Measurements from ENCODE around the gene SENP5.

SENP5 gene

DNA sequence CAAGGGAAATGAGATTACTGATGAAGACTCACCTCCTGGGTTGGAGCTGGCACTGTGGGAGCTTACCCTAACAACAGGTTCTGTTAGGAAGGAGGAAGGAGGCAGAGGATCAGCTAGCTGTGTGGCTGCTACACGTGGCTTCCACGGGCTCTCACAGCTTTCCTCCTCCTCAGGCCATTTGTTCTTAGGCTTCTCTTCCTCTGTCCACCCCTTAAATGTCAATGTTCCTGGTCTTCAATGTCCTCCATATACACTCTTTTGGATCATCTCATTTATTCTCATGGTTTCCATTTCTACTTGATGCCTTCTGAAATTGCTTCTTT, 95.9 kb downstream of the SENP5 start:
- TF ChIP-seq ZNF274 (IDR thresholded peaks at IDR 0.05; ENCODE audit: low read depth, low read length): no peak
- no peak overlapping the region for H3K4me3 ChIP-seq (ENCODE audit: low read length)

DNA sequence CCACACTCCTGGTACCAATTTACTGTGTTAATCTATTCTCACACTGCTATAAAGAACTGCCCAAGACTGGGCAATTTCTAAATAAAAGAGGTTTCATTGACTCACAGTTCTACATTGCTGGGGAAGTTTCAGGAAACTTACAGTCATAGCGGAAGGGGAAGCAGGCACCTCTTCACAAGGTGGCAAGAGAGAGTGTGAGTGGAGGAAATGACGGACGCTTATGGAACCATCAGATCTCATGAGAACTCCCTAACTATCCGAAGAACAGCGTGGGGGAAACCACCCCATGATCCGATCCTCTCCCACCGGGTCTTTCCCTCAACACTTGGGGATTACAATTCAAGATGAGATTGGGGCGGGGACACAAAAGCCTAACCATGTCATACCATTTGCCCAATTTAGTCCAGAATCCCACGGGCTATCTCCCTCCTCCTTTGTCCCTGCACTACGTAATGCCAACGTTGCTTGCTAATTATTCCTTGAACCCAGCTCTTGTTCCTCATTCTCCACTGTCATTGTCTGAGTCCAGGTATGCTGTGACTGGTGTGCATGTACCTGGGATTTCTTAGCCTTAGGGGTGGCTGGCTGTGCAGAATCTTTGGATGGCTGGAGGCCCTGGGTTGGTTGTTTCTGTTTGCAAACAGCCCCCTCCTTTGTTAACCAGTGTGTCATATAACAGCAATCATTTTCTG, 97.5 kb downstream of the SENP5 start:
- H3K4me3 ChIP-seq (ENCODE audit: low read length): no peak overlapping the region
- no peak for TF ChIP-seq ZNF274 (IDR thresholded peaks at IDR 0.05; ENCODE audit: low read depth, low read length)

DNA sequence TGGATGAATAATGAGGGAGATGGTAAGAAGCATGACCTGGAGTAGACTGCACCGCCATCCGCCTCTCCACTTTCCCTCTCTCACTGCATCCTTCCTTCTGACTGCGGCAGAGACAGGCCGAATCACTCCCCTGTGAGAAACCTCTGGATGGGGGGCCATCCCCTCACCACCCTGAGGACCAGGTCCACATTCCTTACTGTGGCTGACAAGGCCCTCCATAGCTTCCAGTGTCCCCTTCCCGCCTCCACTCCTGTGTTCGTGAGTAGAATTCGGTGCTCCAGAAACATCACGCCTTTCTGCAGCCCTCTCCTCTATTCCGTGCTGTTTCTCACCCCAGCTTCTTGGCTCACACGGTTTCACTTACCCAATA, 98.1 kb downstream of the SENP5 start:
- TF ChIP-seq ZNF274 (IDR thresholded peaks at IDR 0.05; ENCODE audit: low read depth, low read length): no peak
- H3K4me3 ChIP-seq (ENCODE audit: low read length): no peak overlapping the region

DNA sequence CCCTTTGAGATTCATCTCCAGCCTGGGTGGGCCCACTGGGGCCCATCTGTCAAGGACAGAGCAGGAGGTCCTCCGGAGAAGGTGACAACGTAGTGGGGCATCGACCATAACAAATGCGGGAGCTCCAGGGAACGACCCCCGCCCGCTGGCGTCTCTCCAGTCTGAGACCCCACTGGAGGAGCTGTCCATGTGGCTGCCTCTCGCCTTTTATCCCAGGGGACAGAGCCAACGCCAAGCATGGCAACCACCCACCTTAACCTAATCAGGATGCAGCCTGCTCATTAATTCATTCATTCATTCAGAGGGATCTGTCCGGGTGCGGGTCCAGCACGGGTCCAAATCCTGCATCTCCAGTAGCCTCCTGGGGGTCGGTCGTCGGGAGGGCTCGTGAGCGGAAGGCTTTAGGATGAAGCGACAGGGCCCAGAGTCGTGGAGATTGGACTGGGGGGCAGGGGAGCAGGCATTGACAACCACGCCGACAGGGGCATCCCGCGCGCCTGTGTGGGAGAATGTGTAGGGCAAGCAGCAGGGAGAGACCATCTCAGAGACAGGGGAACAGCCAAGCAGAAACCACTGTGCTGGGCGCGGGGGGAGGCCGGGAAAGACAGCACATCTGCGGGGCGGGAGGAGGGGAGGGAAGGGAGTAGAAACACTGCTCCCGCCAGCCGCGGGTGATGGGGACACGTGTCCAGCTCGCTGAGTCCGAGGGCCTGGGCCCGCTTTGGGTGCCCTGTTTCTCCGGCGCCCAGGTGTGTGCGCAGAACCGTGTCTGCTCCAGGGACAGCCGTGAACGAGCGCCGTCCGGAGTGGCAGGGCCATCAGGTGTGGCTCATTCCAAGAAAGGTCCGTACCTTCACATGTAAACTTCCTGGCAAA, 99.0 kb downstream of the SENP5 start:
- no peak overlapping the region for H3K4me3 ChIP-seq (ENCODE audit: low read length)
- TF ChIP-seq ZNF274 (IDR thresholded peaks at IDR 0.05; ENCODE audit: low read depth, low read length): no peak

DNA sequence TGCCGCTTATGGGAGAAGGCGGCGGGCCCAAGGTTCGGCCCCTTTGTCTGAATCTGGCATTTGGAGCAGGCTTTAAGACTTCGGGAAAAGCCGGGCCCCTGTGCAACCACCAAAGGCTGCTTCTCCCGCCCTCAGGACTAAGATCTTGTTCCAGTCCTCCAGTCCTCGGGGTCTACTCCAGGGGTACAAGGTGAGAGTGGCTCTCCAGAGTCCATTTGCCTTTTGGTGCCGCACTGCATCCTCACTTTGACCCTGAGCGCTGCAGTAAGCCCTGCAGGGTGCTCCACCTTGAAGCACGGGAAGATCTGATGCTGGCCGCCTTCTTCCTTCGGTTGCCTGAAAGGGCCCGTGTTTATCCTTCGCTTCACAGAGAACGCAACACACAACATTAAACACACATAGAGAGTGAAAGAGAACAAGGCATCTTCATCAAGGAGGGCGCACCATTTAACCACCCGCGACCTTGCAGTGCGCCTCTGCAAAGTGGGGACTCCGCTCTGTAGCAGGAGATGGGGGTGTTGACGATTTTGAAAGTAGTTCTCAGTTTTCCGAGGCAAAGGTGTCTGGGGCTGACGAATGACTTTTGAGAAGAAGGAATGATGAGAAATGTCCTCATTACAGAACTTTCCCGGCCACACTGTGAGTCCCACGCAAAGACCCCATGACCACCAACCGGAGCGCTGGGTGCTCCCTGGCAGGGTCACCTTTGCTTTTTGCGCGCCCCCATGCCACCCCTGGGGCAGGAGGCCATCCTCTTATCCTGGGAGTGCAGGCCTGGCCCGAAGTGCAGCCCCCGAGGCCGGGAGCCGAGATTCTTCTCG, 99.9 kb downstream of the SENP5 start:
- TF ChIP-seq ZNF274 (IDR thresholded peaks at IDR 0.05; ENCODE audit: low read depth, low read length): no peak
- peak overlapping the region; percentile 82; the same call in 1 of the 2 replicates for H3K4me3 ChIP-seq (ENCODE audit: low read length)

DNA sequence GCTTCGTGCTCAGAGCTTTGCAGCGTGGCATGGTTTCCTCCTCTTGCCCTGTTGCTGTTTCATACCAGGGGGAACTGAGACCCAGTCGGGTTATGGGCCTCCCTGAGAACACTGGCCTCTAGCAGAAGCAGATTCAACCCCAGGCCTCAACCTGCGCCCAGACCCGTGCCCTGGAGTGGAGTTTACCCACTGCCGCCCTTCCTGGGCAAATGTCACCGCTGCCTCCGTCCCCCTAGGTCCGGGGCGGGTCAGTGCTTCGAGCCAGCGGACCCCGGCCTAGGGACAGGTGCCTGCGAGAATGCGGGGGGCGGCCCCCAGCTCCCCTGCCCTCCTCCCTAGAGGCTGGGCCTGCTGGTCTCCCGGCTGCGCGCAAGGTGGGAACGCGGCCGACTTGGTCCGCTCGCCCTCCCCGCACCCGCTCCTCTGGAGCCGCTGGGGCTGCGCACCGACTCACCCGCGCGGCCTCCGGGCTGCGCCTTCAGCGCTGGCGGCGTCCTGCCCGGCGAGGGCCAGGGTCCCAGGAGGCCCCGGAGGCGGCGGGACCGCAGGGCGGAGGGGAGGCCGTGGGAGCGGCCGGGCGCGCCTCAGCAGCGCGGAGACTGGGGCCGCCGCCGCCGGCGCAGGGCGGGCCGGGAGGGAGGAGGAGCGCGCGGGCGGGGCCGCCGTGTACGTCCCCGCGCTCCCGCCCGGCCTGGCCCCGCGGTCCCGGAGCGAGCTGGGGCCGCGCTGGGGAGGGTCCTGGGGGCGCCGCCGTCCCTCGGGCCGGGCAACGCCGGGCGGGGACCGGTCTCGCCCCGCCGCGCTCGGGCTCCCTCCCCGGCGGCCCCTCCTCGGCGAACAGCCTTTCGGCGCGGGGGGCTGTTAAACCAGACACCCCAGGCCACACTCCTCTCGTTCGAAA, 100.8 kb downstream of the SENP5 start, which contains the start of gene PIGZ:
TSS of gene PIGZ (minus strand) at position 601 of the 901 bp plus-strand sequence. CDS start 16,802 bp downstream, outside the sequence.
- TF ChIP-seq ZNF274 (IDR thresholded peaks at IDR 0.05; ENCODE audit: low read depth, low read length): no peak
- peak within 1 kb of the TSS; percentile 82 for H3K4me3 ChIP-seq (ENCODE audit: low read length)

DNA sequence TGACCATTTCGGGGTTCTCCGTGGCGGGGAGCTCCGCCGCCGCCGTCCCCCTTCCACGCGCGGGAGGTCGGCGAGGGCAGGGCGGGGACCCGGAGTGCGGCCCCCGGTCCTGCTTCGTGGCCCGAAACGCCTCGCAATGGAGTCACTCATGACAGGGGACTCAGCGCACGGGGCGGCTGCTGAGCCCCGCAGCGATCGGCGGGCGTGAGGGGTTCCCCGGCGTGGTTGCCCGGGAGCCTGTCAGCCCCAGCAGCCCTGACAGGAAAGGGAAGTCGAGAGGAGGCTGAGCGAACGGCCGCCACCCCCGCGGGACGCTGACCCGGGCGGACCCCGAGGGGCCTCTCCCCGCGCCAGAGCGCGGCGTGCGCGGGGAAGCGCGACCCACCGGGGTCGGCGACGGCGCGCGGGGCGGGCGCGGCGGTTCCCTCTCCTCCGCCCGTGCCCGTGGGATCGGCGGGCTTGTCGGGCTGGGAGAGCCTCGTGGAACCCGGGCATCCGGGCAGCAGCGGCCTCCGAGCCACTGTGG, 101.5 kb downstream of the SENP5 start:
- no peak for TF ChIP-seq ZNF274 (IDR thresholded peaks at IDR 0.05; ENCODE audit: low read depth, low read length)
- H3K4me3 ChIP-seq (ENCODE audit: low read length): peak overlapping the region; percentile 82

DNA sequence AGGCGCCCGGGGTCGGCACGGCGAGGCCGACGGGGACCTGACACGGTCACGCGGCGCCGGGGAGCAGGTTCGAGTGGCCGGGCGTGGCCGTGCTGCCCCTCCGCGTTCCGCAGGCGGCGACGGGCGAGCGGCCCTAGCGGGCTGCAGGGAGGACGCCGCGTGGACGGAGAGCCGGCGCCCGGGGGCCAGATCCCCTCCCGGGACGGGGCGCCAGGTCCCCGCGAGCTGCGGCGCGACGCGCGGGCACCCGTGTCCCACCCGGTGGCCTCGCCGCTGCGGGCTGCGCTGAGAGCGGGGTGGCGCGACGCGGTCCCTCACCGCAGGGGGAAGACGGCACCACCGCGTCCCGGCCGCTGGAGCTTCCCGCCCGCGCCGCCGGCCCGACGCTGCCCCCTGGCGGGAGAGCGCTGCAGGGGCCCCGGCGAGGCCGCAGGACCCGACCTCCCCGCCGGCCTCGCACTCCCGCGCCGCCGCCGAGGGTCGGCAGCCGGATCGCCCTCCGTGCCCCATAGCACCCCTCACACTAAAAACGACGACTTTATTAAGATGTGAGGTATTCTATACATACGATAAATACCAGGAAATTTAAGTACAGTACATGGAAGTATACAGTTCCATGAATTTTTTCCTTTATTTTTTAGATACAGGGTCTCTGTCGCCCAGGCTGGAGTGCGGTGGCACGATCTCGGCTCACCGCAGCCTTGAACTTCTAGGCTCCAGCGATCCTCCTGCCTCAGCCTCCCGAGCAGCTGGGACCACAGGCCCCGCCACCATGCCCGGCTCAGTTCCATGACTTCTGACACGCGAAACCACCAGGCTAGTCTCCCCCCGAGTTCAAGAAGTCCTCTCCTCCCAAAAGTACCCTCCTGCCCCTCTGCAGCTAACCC, 102.2 kb downstream of the SENP5 start:
- no peak for TF ChIP-seq ZNF274 (IDR thresholded peaks at IDR 0.05; ENCODE audit: low read depth, low read length)
- H3K4me3 ChIP-seq (ENCODE audit: low read length): peak overlapping the region; percentile 82

DNA sequence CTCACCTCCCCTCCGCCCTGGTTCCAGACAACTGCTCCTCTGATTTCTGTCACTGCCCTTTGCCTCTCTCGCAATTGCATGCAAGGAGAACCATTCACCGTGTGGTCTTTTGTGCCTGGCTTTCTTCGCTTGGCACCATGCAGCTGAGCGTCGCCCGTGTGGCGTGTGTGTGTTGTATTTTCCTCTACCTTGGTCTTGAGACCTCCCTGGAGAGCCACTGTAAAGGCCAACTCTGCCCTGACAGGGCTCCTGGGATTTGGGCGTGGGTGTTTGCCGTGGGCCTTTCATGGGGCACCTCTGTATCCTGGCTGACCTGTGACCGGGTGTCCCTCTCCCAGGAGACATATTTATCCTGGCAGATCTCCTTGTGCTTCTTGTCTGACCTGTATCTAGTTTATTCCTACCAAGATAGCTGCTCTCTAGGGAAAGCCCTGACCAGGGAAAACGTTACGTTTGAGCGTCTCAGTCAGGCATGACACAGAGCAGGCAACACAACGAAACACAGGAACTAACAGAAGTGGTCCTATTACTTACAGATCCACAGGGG, 102.9 kb downstream of the SENP5 start:
- no peak overlapping the region for H3K4me3 ChIP-seq (ENCODE audit: low read length)
- TF ChIP-seq ZNF274 (IDR thresholded peaks at IDR 0.05; ENCODE audit: low read depth, low read length): no peak

DNA sequence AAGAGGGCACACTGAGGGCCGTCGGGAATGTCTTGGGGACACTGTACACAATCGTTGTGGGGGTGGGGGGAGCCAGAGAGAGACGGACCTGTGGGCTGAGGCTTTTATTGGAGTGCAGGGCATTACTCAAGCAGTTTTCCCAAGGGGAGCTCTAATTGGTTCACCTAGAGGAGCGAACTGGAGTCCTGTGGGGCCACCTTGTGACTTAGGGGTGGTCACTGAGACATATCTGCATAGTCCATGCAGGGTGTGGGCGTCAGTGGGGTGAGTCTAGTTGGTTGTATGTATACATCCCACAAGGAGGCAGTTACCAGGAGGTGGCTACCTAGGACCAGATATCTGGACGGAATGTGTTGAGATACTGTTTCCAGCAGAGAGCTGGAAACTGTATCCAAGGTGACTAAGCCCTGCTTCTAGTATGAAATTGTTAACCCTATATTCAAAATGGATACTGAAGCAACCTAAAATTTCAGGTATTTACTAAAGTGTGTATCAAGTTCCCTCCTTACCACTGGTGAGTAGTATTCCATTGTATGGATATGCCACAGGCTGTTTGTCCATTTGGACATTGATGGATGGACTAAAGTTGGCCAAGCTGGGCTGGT, 103.5 kb downstream of the SENP5 start:
- H3K4me3 ChIP-seq (ENCODE audit: low read length): no peak overlapping the region
- TF ChIP-seq ZNF274 (IDR thresholded peaks at IDR 0.05; ENCODE audit: low read depth, low read length): no peak

DNA sequence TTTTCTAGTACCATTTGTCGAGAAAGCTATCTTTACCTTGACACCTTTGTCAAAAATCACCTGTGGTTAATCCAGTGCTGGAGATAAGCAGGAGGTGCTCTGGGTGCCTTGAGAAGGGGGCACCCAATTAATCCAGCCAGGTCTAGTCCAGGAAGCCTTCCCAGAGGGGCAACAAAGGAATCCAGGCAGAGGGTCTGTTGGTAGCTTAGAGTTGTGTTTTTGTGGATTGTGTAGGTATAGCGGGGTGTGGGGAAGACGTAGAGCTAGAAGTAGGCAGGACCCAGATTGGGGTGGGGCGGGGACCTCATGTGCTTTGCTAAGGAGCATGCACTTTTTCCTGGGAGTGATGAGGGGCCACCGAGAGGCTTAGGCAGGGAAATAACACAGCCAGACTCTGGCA, 106.9 kb downstream of the SENP5 start:
- no peak overlapping the region for H3K4me3 ChIP-seq (ENCODE audit: low read length)
- no peak for TF ChIP-seq ZNF274 (IDR thresholded peaks at IDR 0.05; ENCODE audit: low read depth, low read length)

DNA sequence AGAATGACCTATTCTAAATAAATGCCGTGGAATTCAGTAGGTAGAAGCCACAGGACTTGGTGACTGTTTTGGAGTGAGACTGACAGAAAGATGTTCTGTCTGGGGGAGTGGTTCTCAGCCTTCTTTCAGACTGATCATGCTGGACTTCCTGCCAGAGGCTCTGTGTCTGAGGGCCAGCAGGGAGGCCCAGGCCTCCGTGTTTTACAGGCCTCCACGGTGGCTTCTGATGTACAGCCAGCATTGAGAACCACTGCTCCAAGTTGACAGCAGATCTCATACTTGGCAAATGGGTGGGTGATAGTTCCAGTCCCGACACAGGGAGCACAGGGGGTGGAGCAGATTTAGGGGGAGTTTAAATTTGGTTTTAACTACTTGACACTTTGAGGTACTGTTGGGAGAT, 107.6 kb downstream of the SENP5 start:
- no peak for TF ChIP-seq ZNF274 (IDR thresholded peaks at IDR 0.05; ENCODE audit: low read depth, low read length)
- no peak overlapping the region for H3K4me3 ChIP-seq (ENCODE audit: low read length)

Data from GM08714 (cell line).